Memory B cell (primary cell): ENCODE results near the gene KLC4.
"Not testable (repeated sequence)": the region's sequence is repeated elsewhere in the genome, so short reads cannot be mapped to it uniquely, and the experiment has no call there.

Experiments
- ATAC-seq: fragments of 150-1000 bp; cut with Tn5 transposase; 2 replicates; pipeline ENCODE4 v1.10.0; 2021; ENCODE audit warnings: low read depth, mild to moderate bottlenecking, moderate library complexity
- DNase-seq, 2 donors: peaks; one replicate each; pipeline ENCODE4 v3.0.0; 2022; ENCODE audit warnings: low spot score in 2 of 2
- H3K27ac Mint-ChIP-seq: one replicate; pipeline ENCODE4 v1.8.0; 2022; ENCODE audit warnings: mild to moderate bottlenecking, moderate library complexity, mixed read lengths
- H3K27me3 Mint-ChIP-seq: one replicate; pipeline ENCODE4 v1.8.0; 2022; ENCODE audit warnings: mixed read lengths
- H3K36me3 Mint-ChIP-seq: one replicate; pipeline ENCODE4 v1.8.0; 2022; ENCODE audit warnings: mild to moderate bottlenecking, mixed read lengths
- H3K4me1 Mint-ChIP-seq: one replicate; pipeline ENCODE4 v1.8.0; 2022; ENCODE audit warnings: mixed read lengths
- H3K4me3 Mint-ChIP-seq: one replicate; pipeline ENCODE4 v1.8.0; 2022; ENCODE audit warnings: mild to moderate bottlenecking, moderate library complexity, mixed read lengths
- H3K9me3 Mint-ChIP-seq: one replicate; pipeline ENCODE4 v1.8.0; 2022; ENCODE audit warnings: mixed read lengths

Gene KLC4

DNA sequence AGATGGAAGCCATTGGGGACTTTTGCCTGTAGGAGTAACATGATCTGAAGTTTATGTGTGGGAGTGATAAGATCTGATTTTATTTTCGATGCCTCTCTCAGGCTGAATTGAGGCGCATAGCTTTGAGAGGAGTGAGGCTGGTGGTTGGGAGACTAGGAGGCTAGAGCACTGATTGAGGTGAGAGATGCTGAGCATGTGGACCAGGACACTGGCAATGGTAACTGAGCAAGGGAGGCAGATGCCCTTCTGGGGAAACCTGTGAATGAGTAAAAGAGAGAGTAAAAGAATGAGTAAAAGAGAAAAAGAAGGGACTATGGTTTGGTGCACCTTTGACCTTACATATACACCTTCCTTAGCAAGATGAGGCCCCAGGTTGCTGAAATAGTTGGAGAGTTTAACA is 35.0 kb upstream of the KLC4 start:
- Mint-ChIP-seq H3K36me3 (peaks cover 24% of the 10 kb centered on the region), H3K27ac (no peak overlapping the region)
- no peak for ATAC-seq

DNA sequence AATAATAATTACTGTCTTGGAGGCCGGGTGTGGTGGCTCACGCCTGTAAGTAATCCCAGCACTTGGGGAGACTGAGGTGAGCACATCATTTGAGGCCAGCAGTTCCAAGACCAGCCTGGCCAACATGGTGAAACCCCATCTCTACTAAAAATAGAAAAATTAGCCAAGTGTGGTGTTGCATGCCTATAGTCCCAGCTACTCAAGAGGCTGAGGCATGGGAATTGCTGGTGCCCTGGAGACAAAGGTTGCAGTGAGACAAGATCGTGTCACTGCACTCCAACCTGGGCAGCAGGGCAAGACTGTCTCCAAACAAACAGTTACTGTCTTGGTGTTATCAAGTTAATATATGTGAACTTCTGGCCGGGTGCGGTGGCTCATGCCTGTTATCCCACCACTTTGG is 33.1 kb upstream of the KLC4 start:
- no peak for ATAC-seq
- Mint-ChIP-seq H3K36me3 (peaks cover 24% of the 10 kb centered on the region), H3K4me3 (no peak overlapping the region), H3K9me3 (no peaks in the 10 kb centered on the region), H3K27me3 (no peaks in the 10 kb centered on the region), H3K4me1 (peaks cover 13% of the 10 kb centered on the region), H3K27ac (no peak overlapping the region)
- DNase-seq, result no peak

More for the DNA sequence above, 35.0 kb upstream of the KLC4 start:
- Mint-ChIP-seq H3K4me1 (peaks cover 13% of the 10 kb centered on the region), H3K27me3 (no peaks in the 10 kb centered on the region), H3K9me3 (no peaks in the 10 kb centered on the region), H3K4me3 (no peak overlapping the region)
- no peak for DNase-seq

DNA sequence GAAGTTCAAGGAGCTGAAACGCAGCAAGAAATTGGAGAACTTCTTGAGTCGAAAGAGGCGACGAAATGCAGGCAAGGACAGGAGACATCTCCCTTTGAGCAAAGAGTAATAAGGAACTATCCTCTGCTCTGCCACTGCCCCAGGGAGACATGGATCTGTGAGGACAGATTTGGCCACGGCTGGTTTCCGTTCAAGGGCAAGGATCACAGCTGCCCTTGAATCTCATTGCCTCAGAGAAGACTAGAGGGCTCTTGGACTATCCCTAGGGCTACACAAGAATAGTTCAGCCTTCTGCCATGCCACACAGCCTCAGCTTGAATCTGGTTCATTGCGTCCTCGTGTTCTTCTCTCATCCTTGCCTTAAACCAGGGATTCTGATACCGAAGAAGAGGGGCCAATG is 30.3 kb upstream of the KLC4 start:
- no peak for DNase-seq
- Mint-ChIP-seq H3K36me3 (peaks cover 30% of the 10 kb centered on the region), H3K27me3 (no peaks in the 10 kb centered on the region), H3K27ac (no peak overlapping the region), H3K4me3 (no peak overlapping the region), H3K9me3 (no peaks in the 10 kb centered on the region), H3K4me1 (peaks cover 9% of the 10 kb centered on the region)
- ATAC-seq, result no peak

DNA sequence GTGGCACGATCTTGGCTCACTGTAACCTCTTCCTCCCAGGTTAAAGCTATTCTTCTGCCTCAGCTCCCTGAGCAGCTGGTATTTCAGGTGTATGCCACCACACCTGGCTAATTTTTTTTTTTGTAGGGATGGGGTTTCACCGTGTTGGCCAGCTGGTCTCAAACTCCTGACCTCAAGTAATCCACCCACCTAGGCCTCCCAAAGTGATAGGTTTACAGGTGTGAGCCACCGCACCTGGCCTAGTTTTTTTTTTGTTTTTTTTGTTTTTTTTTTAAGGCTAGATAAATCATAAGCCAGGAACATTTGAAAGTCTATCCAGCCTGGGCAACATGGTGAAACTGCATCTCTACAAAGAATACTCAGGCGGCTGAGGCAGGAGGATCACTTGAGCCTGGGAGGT is 27.1 kb upstream of the KLC4 start:
- H3K4me1 Mint-ChIP-seq, result peaks cover 5% of the 10 kb centered on the region
- no peaks in the 10 kb centered on the region for H3K27me3 Mint-ChIP-seq
- peaks cover 21% of the 10 kb centered on the region for H3K36me3 Mint-ChIP-seq
- H3K4me3 Mint-ChIP-seq, result no peak overlapping the region
- H3K9me3 Mint-ChIP-seq, result no peaks in the 10 kb centered on the region
- H3K27ac Mint-ChIP-seq, result no peak overlapping the region
- no peak for ATAC-seq
- no peak for DNase-seq

DNA sequence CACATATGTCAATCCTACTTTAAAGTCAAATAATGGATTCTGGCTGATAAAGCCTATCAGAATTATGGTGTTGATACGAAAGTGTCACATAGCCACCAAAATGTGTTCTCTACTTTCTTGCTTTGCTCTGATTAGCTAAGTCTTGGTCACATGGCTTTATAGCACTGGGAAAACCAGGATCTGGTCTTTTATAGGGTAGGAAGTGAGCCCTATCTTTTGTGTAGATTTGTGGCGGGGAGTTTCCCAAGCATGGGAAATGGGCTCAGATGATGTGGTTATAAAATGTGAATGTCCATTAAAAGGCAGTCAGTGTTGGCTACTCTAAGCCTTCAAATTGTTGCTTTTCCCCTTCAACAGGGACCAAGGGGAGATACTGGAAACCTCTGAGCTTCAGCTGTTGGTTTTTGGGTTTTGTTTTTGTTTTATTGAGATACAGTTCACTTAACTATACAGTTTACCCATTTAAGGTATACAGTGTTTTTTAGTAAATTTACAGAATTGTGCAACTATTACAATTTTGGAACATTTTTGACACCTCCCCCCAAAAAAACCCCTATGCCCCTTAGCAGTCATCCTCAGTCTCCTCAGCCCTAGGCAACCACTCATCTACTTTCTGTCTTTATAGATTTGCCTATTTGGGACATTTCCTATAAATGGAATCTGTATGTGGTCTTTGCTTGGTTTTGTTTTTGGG is 25.8 kb upstream of the KLC4 start:
- H3K36me3 Mint-ChIP-seq, result peaks cover 21% of the 10 kb centered on the region
- peaks cover 2% of the 10 kb centered on the region for H3K4me1 Mint-ChIP-seq
- no peak for DNase-seq
- H3K27me3 Mint-ChIP-seq, result no peaks in the 10 kb centered on the region
- ATAC-seq, result no peak
- peak overlapping the region; percentile 56 for H3K27ac Mint-ChIP-seq
- H3K4me3 Mint-ChIP-seq, result no peak overlapping the region
- no peaks in the 10 kb centered on the region for H3K9me3 Mint-ChIP-seq

GRCh38 chr6:43034190-43034525 is 25.3 kb upstream of the KLC4 start:
- Mint-ChIP-seq H3K27ac (peak overlapping the region; percentile 56), H3K4me1 (peaks cover 2% of the 10 kb centered on the region), H3K4me3 (no peak overlapping the region), H3K36me3 (peaks cover 20% of the 10 kb centered on the region), H3K27me3 (no peaks in the 10 kb centered on the region), H3K9me3 (no peaks in the 10 kb centered on the region)
- ATAC-seq (no peak), DNase-seq (no peak)

- DNase-seq, result no peak
- Mint-ChIP-seq H3K4me3 (no peak overlapping the region), H3K36me3 (peaks cover 23% of the 10 kb centered on the region), H3K27me3 (no peaks in the 10 kb centered on the region), H3K27ac (no peak overlapping the region), H3K4me1 (peaks cover 2% of the 10 kb centered on the region), H3K9me3 (no peaks in the 10 kb centered on the region)
- no peak for ATAC-seq
These were observed 23.8 kb upstream of the KLC4 start for GRCh38 chr6:43035495-43036194.

- Mint-ChIP-seq H3K36me3 (peaks cover 25% of the 10 kb centered on the region), H3K4me1 (peaks cover 2% of the 10 kb centered on the region), H3K9me3 (no peaks in the 10 kb centered on the region), H3K27me3 (no peaks in the 10 kb centered on the region), H3K27ac (no peak overlapping the region), H3K4me3 (no peak overlapping the region)
- DNase-seq (no peak), ATAC-seq (no peak)
These were observed 22.7 kb upstream of the KLC4 start for GRCh38 chr6:43036712-43037111.

- Mint-ChIP-seq H3K4me3 (no peak overlapping the region), H3K9me3 (no peaks in the 10 kb centered on the region), H3K27me3 (no peaks in the 10 kb centered on the region), H3K4me1 (peaks cover 2% of the 10 kb centered on the region), H3K36me3 (peaks cover 23% of the 10 kb centered on the region), H3K27ac (peak overlapping the region; percentile 19)
- DNase-seq (no peak), ATAC-seq (no peak)
These were observed 22.2 kb upstream of the KLC4 start for GRCh38 chr6:43037197-43037596.

DNA sequence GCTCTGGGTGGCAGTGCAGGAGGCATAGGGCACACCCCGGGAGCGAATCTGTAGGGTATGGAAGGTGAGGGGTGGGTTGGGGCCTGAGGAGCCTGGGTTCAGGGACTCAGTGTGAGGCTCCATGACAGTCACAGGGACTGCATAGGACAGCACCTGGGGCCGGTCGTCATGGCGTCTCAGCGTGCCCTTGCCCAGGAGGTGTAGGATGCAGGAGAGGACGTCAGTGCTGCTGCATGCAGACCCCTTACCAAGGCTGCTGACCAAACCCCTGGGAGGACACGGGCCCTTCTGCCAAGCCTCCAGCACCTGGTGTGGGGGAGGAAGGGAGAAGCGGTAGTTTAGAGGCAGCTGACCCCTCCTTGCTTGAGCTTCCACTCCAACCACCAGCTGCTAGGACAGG is 21.7 kb upstream of the KLC4 start:
- H3K27me3 Mint-ChIP-seq, result no peaks in the 10 kb centered on the region
- H3K4me1 Mint-ChIP-seq, result peaks cover 2% of the 10 kb centered on the region
- H3K36me3 Mint-ChIP-seq, result peaks cover 25% of the 10 kb centered on the region
- H3K9me3 Mint-ChIP-seq, result no peaks in the 10 kb centered on the region
- peak overlapping the region; percentile 19 for H3K27ac Mint-ChIP-seq
- DNase-seq, result no peak
- H3K4me3 Mint-ChIP-seq, result no peak overlapping the region
- no peak for ATAC-seq

DNA sequence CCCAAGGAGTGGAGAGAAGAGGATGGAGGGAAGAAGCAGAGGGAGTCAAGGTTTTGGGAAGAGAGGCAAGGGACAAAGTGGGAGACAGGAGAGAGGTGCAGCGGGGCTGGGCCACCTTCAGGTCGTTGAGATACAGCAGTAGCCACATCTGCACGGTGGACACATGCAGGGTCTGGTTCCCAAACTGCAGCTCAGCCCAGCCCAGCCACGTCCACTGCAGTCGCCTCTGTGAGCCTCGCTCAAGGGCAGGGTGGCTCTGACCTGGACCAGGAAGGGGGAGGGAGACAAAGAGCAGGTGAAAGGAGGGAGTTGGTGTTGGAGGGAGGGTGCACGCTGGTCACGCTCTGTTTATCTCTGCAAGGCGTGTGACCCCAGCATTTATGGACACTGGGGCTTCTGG is 20.7 kb upstream of the KLC4 start:
- H3K36me3 Mint-ChIP-seq, result peaks cover 27% of the 10 kb centered on the region
- no peaks in the 10 kb centered on the region for H3K9me3 Mint-ChIP-seq
- DNase-seq, result no peak
- no peak overlapping the region for H3K4me3 Mint-ChIP-seq
- H3K27me3 Mint-ChIP-seq, result no peaks in the 10 kb centered on the region
- no peak for ATAC-seq
- H3K4me1 Mint-ChIP-seq, result peaks cover 2% of the 10 kb centered on the region
- no peak overlapping the region for H3K27ac Mint-ChIP-seq

DNA sequence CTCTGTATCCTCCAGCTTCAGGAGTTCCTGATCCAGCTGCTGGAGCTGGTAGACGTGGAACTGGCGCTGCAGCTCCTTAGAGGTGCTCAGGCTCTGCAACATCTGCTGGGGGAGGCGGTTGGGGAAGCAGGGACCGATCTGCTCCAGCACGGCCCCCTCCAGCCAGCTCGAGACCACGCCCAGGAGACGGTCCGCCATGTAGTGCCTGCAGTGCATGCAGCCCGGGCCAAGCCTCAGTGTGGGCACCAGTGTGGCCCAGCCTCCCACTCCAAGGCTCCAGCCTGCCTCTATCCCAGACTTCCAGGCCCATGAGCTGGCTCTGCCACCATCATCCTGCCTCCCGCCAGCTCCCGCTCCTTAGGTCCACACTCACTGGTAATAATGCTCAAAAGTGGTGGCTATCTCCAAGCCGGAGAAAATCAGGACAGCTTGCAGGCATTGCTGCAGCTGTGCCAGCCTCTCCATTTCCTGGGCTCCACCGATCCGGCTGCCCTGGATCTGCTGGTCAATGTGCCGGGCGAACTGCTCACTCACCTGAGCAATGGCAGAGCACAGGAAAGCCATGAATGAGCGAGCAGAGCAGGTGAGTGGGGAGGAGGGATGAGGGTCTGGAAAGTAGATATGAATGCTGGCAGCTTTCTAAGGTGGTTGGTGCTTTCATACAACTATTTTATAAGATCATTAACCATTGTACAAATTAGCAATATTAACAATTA is 18.7 kb upstream of the KLC4 start:
- DNase-seq, result no peak
- Mint-ChIP-seq H3K27me3 (no peaks in the 10 kb centered on the region), H3K4me3 (no peak overlapping the region), H3K9me3 (no peaks in the 10 kb centered on the region), H3K36me3 (peaks cover 26% of the 10 kb centered on the region), H3K4me1 (peaks cover 2% of the 10 kb centered on the region), H3K27ac (no peak overlapping the region)
- ATAC-seq, result no peak

DNA sequence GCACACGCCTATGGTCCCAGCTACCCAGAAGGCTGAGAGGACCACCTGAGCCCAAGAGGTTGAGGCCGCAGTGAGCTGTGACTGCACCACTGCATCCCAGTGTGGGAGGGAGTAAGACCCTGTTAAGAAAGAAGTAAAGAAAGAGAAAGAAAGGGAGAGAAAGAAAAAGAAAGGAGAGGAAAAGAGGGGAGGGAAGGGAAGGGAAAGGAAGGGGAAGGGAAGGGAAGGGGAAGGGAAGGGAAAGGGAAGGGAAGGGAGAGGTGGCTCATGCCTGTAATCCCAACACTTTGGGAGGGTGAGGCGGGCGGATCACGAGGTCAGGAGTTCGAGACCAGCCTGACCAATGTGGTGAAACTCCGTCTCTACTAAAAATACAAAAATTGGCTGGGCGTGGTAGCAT is 18.0 kb upstream of the KLC4 start:
- DNase-seq, H3K27me3 Mint-ChIP-seq, H3K4me3 Mint-ChIP-seq, H3K4me1 Mint-ChIP-seq, H3K27ac Mint-ChIP-seq, H3K9me3 Mint-ChIP-seq, ATAC-seq: not testable (repeated sequence)
- peaks cover 27% of the 10 kb centered on the region for H3K36me3 Mint-ChIP-seq

- ATAC-seq (no peak), DNase-seq (no peak)
- H3K27ac Mint-ChIP-seq, result no peak overlapping the region
- no peaks in the 10 kb centered on the region for H3K27me3 Mint-ChIP-seq
- H3K4me1 Mint-ChIP-seq, result no peaks in the 10 kb centered on the region
- no peak overlapping the region for H3K4me3 Mint-ChIP-seq
- H3K9me3 Mint-ChIP-seq, result no peaks in the 10 kb centered on the region
- H3K36me3 Mint-ChIP-seq, result peaks cover 25% of the 10 kb centered on the region
These were observed 16.1 kb upstream of the KLC4 start for GRCh38 chr6:43043310-43043709.
